Activated CD8-positive, alpha-beta memory T cell treated with anti-CD3 and anti-CD28 coated beads, Interleukin-2, amount 50 U/mL, for 1 hour (primary cell): ENCODE data around the gene NIPBL.
"Not testable (repeated sequence)": the region's sequence is repeated elsewhere in the genome, so short reads cannot be mapped to it uniquely, and the experiment has no call there.

Experiments used
- DNase-seq: peaks from one replicate; pipeline ENCODE4 v3.0.0-alpha.2; 2020; ENCODE audit errors: extremely low read depth

NIPBL gene

DNA sequence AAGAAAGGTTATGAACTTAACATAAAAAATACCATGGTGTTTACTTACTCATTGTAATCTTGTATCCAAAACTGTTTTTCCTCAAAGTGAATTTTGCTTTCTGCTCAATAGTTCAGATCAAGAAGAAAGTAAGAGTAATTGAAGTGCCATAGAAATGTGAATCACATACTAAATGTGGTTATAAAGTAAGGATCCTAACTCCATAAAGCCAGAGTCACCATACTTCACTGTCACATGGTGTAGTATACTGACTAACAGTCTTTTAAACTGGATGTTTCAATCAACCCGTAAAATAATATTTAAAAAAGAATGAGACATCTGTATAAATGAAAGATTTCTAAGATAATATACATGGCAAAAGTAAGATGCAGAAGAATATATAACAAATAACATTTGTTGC is 72.1 kb downstream of the NIPBL start:
- no peak for DNase-seq

DNA sequence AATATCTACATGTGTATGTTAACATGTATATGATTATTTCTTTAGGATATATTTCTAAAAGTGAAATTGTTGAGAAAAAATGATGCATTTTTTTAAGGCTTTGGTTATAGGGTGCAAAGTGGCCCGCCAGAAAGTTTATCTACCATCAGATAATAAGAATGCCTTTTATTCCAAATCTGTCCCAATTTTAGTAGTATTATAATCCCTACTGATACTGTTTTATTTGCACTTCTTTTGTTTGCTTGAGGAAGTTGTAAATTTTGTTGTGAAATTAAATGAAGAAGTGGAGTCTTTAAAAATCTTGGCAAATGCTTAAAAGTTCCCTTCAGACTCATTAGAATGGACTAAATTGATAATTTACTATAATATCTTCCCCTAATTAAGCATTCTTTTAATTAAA is 73.0 kb downstream of the NIPBL start:
- no peak for DNase-seq

- DNase-seq = no peak
Measured at GRCh38 chr5:36950586-36951457, 74.3 kb downstream of the NIPBL start.

DNA sequence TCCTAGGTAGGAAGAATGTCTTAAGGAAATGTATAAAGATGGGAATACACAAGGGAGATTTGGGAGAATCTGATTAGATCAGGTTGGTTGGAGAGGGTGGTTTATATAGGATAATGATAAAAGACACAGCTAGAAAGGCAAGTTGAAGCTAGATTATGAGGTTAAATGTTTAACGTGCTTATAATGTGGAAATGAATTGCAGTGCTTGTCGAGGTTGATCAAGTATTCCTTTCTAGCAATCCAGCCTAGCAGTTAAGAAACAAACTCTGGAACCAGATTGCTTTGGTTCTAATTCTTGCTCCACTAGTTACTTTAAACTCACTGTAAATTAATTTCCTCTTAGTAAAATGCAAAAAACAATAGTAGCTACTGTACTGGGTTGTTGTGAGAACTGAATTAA is 76.5 kb downstream of the NIPBL start:
- DNase-seq = no peak

DNA sequence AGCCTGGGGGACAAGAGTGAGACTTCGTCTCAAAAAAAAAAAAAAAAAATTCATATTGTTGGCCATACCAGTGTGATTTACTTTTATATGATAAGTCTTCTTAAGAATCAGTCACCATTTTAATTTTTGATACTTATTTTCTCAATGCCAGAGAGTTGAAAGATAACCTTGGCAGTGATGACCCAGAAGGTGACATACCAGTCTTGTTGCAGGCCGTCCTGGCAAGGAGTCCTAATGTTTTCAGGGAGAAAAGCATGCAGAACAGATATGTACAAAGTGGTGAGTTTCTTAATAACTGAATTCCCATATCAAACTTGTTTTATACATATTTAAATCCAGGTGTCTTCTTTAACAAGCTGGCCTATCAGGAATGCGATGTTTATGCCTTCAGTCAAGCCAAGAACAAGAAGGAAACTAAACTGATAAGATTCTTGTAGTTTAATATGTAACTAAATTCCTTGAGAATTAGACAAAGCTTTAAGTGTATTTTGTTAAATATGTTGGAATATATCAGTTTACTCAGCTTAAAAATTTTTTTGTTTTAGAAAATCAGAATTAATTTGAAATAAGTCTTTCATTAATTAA is 81.5 kb downstream of the NIPBL start:
- no peak for DNase-seq

DNA sequence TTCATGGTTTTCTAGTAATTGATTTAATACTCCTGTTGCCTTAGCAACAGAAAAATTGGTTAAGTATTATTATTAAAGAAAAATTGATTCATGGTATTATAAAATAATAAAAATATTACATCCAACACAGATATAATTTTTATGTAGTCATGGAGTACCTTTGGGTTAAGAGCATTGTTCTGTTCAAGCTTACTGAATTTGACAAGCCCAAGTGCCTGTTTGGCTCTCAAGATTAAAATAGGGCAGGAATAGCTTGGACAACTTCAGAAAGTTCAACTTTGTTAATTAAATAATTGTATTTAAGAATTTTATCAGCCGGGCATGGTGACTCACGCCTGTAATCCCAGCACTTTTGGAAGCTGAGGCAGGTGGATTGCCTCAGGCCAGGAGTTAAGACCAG is 82.0 kb downstream of the NIPBL start:
- no peak for DNase-seq

GRCh38 chr5:36965179-36965578 is 88.6 kb downstream of the NIPBL start:
- DNase-seq = no peak

DNA sequence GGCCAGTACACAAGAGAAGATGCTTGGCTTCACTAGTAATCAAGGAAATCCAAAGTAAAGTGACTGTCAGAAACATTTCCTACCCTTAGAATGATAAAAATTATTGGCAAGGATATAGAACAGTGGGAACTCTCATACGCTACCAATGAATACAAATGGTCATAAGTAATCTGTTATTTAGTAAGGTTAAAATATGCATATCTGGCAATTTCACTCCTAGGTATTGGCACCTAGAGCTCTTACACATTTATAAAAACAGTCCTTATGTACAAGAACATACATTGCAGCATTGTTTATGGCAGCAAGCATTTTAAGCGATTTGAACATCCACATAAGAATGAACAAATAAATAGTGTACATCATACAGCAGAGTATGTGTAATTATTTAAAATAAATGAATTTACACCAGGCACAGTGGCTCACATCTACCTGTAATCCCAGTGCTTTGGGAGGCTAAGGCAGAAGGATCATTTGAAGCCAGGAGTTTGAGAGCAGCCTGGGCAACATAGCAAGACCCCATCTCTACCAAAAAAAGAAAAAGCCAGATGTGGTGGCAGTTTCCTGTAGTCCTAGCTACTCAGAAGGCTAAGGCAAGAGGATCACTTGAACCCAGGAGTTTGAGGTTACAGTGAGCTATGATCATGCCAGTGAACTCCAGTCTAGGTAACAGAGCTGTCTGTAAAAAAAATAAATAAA is 93.3 kb downstream of the NIPBL start:
- DNase-seq = no peak

DNA sequence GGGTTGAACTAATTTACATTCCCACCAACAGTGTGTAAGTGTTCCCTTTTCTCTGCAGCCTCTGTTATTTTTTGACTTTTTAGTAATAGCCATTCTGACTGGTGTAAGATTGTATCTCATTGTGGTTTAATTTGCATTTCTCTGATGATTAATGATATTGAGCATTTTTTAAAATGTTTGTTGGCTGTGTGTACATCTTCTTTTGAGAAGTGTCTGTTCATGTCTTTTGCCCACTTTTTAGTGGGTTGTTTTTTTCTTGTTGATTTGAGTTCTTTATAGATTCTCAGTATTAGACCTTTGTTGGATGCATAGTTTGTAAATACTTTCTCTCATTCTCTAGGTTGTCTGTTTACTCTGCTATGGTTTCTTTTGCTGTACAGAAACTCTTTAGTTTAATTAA is 101.6 kb downstream of the NIPBL start:
- DNase-seq = no peak

GRCh38 chr5:36982146-36982545 is 105.6 kb downstream of the NIPBL start:
- DNase-seq = no peak

DNA sequence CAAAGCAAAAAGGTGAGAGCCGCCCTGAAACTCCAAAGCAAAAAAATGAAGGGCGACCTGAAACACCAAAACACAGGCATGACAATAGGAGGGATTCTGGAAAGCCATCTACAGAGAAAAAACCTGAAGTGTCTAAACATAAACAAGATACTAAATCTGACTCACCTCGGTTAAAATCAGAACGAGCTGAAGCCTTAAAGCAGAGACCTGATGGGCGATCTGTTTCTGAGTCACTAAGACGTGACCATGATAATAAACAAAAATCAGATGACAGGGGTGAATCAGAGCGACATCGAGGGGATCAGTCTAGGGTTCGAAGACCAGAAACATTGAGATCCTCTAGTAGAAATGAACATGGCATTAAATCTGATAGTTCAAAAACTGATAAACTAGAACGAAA is 108.8 kb downstream of the NIPBL start:
- no peak for DNase-seq

DNA sequence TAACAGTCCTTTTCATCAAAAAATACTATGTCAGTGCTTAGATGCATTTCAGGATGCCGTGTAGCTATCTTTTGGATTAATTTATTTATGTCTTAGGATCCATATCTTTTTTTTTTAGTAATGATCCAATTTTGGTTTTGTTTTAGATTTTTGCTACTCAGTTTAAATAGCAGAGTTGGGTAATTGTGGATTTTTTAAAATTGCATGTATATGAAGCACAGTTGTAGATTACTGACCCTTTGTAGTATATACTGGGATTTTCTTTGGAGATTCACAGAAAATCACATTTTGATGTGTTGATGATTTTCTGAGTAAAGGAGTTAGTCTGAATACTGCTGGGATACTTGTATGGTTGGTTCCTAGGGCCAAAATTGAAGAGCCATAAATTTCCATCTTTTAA is 111.8 kb downstream of the NIPBL start:
- DNase-seq = no peak

DNA sequence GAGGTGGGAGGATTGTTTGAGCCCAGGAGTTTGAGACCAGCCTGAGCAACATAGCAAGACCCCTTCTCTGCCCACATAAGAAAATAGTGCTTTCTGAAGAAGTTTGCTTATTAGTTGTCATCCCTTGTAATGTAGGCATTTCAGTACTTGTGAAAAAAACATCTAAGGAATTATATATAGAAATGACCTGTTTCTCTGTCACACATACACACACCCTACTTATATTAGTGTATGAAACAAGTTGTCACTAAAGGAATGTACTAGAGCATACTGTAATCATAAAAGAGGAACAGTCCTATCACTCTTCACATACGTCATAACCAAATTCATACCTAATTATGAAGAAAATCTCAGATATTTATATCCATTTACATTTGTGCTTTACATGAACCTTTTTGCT is 122.0 kb downstream of the NIPBL start:
- DNase-seq = no peak

- DNase-seq = no peak
Measured at GRCh38 chr5:37002176-37002751, 125.7 kb downstream of the NIPBL start.

GRCh38 chr5:37005252-37005651 is 128.7 kb downstream of the NIPBL start:
- DNase-seq = no peak

- no peak for DNase-seq
Measured at GRCh38 chr5:37005946-37006540, 129.5 kb downstream of the NIPBL start.

DNA sequence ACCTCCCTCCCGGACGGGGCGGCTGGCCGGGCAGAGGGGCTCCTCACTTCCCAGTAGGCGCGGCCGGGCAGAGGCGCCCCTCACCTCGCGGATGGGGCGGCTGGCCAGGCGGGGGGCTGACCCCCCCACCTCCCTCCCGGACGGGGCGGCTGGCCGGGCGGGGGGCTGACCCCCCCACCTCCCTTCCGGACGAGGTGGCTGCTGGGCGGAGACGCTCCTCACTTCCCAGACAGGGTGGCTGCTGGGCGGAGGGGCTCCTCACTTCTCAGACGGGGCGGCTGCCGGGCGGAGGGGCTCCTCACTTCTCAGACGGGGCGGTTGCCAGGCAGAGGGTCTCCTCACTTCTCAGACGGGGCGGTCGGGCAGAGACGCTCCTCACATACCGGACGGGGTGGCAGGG is 136.6 kb downstream of the NIPBL start:
- not testable (repeated sequence) for DNase-seq

DNA sequence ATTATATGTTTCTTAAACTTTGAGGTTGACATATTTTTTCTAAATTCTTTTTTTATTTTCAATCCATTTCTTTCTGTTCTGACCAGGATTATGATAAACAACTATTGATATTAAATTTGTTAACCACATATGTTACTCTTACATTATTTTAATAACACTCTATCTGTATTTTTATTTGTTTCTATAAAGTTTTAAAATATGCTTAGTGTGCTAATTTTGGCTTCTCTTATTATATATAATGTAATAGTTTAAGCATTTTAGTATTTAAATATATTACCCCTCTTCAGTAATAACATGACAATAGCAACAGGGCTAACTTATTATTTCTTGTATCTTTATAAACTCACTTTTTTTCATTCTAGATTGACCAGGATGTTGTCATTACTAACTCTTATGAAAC is 137.8 kb downstream of the NIPBL start:
- DNase-seq = no peak

DNA sequence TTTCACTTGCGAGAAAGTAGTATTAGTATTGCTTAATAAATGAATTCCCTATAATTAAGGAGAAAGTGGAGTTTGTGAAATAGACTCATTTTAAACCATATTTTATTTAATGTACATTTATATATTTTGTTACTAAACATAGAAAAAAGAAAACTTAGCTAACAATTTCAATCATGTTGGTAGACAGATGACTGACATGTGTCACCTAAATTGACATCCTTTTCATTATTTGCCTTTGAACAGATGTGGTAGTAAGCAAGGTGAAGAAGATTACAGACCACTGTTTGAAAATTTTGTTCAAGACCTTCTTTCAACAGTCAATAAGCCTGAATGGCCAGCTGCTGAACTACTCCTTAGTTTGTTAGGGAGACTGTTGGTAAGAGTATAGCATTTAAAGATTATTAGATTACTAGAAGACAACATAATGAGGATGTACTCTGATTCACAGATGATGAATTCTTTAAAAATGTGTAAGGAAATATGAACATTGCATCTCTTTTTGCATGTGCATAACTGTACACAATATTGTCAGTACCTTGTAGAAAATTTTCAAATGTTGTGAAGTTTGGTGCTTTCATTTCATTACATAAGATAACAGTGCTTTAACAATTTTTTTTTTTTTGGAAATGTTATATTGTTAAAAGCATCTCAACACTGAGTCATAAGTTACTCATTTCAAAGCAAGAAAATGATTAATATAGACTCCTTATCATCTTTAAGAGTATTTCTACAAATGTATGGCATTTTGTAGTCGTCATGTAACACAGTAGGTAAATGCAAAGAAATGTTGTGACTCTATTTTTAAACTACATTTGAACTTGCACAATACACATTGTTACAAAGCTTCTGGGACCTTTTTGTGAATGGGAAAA is 139.5 kb downstream of the NIPBL start:
- no peak for DNase-seq

GRCh38 chr5:37028910-37029309 is 152.3 kb downstream of the NIPBL start:
- no peak for DNase-seq

DNA sequence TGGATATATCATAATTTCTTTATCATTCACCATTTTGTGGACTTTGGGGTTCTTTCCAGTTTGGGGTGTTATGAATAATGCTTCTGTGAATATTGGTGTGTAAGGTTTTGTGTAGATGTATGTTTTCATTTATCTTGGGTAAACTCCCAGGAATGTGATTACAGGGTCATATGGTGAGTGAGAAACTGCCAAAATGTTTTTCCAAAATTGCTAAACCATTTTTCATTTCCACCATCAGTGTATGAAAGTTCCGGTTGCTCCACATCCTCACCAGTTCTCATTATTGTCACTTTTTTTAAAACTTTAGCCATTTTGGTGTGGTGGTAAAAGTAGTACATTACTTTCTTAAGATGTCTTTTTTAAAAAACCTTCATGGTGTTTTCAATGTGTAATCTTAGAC is 152.9 kb downstream of the NIPBL start:
- DNase-seq = no peak
